PFSK-1 (cell line): Measurements from ENCODE around the gene GOLM1.

Experiments
- FOXP2 ChIP-seq: optimal IDR thresholded peaks from 2 replicates; pipeline ENCODE3; 2011; ENCODE audit warnings: borderline replicate concordance, control low read depth, inconsistent platforms; ENCODE audit not compliant: insufficient read depth; ENCODE audit errors: extremely low read length, extremely low read depth
- POLR2AphosphoS5 ChIP-seq: IDR thresholded peaks from 2 replicates; pipeline ENCODE4 v1.6.1; 2012; ENCODE audit warnings: low read depth, mild to moderate bottlenecking, control low read depth, low read length, moderate library complexity
- SIN3A ChIP-seq: IDR thresholded peaks from 2 replicates; pipeline ENCODE4 v1.6.1; 2012; ENCODE audit warnings: mild to moderate bottlenecking, low read length, moderate library complexity, borderline replicate concordance; ENCODE audit not compliant: insufficient read depth
- TAF1 ChIP-seq: IDR thresholded peaks from 2 replicates; pipeline ENCODE4 v1.6.1; 2012; ENCODE audit warnings: low read length, control low read depth, borderline replicate concordance; ENCODE audit not compliant: insufficient read depth
- TF ChIP-seq, protein P1 (sequence below), 2 experiments: IDR thresholded peaks; 2 replicates each; pipeline versions ENCODE4 v1.6.1 to v1.8.0; 2011 to 2012; ENCODE audit warnings: low read depth in 2 of 2, low read length in 2 of 2, control low read depth in 1 of 2, inconsistent platforms in 1 of 2, mild to moderate bottlenecking in 1 of 2, moderate library complexity in 1 of 2; ENCODE audit not compliant: insufficient read depth in 1 of 2

The GOLM1 gene

GRCh38 chr9:86079865-86080469 is 19.4 kb downstream of the GOLM1 start:
- no peak for TF ChIP-seq FOXP2
- no peak for TF ChIP-seq POLR2AphosphoS5
- TF ChIP-seq, protein P1, sequence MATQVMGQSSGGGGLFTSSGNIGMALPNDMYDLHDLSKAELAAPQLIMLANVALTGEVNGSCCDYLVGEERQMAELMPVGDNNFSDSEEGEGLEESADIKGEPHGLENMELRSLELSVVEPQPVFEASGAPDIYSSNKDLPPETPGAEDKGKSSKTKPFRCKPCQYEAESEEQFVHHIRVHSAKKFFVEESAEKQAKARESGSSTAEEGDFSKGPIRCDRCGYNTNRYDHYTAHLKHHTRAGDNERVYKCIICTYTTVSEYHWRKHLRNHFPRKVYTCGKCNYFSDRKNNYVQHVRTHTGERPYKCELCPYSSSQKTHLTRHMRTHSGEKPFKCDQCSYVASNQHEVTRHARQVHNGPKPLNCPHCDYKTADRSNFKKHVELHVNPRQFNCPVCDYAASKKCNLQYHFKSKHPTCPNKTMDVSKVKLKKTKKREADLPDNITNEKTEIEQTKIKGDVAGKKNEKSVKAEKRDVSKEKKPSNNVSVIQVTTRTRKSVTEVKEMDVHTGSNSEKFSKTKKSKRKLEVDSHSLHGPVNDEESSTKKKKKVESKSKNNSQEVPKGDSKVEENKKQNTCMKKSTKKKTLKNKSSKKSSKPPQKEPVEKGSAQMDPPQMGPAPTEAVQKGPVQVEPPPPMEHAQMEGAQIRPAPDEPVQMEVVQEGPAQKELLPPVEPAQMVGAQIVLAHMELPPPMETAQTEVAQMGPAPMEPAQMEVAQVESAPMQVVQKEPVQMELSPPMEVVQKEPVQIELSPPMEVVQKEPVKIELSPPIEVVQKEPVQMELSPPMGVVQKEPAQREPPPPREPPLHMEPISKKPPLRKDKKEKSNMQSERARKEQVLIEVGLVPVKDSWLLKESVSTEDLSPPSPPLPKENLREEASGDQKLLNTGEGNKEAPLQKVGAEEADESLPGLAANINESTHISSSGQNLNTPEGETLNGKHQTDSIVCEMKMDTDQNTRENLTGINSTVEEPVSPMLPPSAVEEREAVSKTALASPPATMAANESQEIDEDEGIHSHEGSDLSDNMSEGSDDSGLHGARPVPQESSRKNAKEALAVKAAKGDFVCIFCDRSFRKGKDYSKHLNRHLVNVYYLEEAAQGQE (IDR thresholded peaks at IDR 0.05; ENCODE audit: insufficient read depth in 1 of 2, low read depth in 2 of 2, low read length in 2 of 2), result no peak
- TF ChIP-seq TAF1, result no peak
- no peak for TF ChIP-seq SIN3A

- no peak for TF ChIP-seq TAF1
- TF ChIP-seq FOXP2, result no peak
- TF ChIP-seq SIN3A, result no peak
- no peak for TF ChIP-seq POLR2AphosphoS5
- TF ChIP-seq, protein P1 (IDR thresholded peaks at IDR 0.05; ENCODE audit: insufficient read depth in 1 of 2, low read depth in 2 of 2, low read length in 2 of 2), result no peak
Observed at GRCh38 chr9:86079421-86079831, 19.9 kb downstream of the GOLM1 start.

- TF ChIP-seq FOXP2 (no peak), SIN3A (no peak), POLR2AphosphoS5 (no peak), TAF1 (no peak)
- TF ChIP-seq, protein P1 (IDR thresholded peaks at IDR 0.05; ENCODE audit: insufficient read depth in 1 of 2, low read depth in 2 of 2, low read length in 2 of 2), result no peak
Observed at GRCh38 chr9:86078731-86079130, 20.6 kb downstream of the GOLM1 start.

- TF ChIP-seq SIN3A, result no peak
- no peak for TF ChIP-seq TAF1
- no peak for TF ChIP-seq POLR2AphosphoS5
- TF ChIP-seq, protein P1 (IDR thresholded peaks at IDR 0.05; ENCODE audit: insufficient read depth in 1 of 2, low read depth in 2 of 2, low read length in 2 of 2), result no peak
- TF ChIP-seq FOXP2, result no peak
Observed at GRCh38 chr9:86077276-86077675, 22.1 kb downstream of the GOLM1 start.
